Erythroblast (primary cell): ENCODE data around the gene IL1RL1.

ENCODE experiments used
- GATA1 ChIP-seq: IDR thresholded peaks from 2 replicates; pipeline ENCODE4 v1.6.1; 2011; ENCODE audit warnings: low read depth, mild to moderate bottlenecking, control low read depth, low read length, moderate library complexity
- POLR2A ChIP-seq: IDR thresholded peaks from 2 replicates; pipeline ENCODE4 v1.6.1; 2011; ENCODE audit warnings: mild to moderate bottlenecking, low read length

GRCh38 chr2:102310964-102311640 is at the start of gene IL1RL1:
- TF ChIP-seq POLR2A = peak; percentile 29
- TF ChIP-seq GATA1 = no peak
